ENCODE results near the gene INTS4. TPM values are rescaled to one million over a fixed set of nuclear protein-coding genes. Genes with fewer than 3 reads are reported as not detected.

INTS4 gene
- polyA plus RNA-seq, 1 of the 3 experiments (the other 2 are of a cell fraction) = 23.0 TPM

GRCh38 chr11:78037056-78037455 lies 42.6 kb upstream of the INTS4 start:
- Histone ChIP-seq H3K9me2 (no peaks in the 10 kb centered on the region), H3K36me3 (replicated peaks in 1 of 2; ENCODE audit: control insufficient read depth in 1 of 2, insufficient read depth in 2 of 2, low read length in 1 of 2) (no peaks in the 10 kb centered on the region), H2AFZ (ENCODE audit: low read depth) (no peak overlapping the region), H3K79me2 (ENCODE audit: insufficient read depth) (peaks cover 5% of the 10 kb centered on the region; the same call in 1 of the 2 replicates), H3K4me2 (no peak overlapping the region), H3K27me3 (ENCODE audit: insufficient read depth) (no peaks in the 10 kb centered on the region), H4K20me1 (ENCODE audit: insufficient read depth) (no peaks in the 10 kb centered on the region), H3K4me3 (ENCODE audit: low read depth in 2 of 2, low read length in 1 of 2) (no peak overlapping the region), H3K9me3 (no peaks in the 10 kb centered on the region), H3K27ac (ENCODE audit: low read depth in 2 of 2, low read length in 1 of 2) (no peak overlapping the region; a peak in 1 of 4 replicates), H3K9ac (no peak overlapping the region), H3K4me1 (ENCODE audit: control insufficient read depth in 1 of 2, insufficient read depth in 2 of 2, low read depth in 1 of 2, low read length in 1 of 2) (peaks cover 31 to 33% of the 10 kb centered on the region in 2 experiments; a peak in 3 of 4 replicates), H3F3A (replicated peaks; ENCODE audit: insufficient read depth) (peaks cover 23% of the 10 kb centered on the region)
- WGBS (ENCODE audit: low lambda C conversion rate) = 83% methylated on average over 1 of the region's 3 CpGs
- DNase-seq = no peak
- ChIA-PET CTCF (interaction anchor here (0.8 to 3.7 kb wide), 3 partner anchors 9 to 528 kb away, joined by 4 to 25 read pairs (median 4); no protein-coding TSS in a partner anchor), POLR2A (interaction anchor here (1.1 kb wide), 1 partner anchor 42 kb away, joined by 3 read pairs; the partner anchor contains the start of gene INTS4)
- no peak for TF ChIP-seq GABPA (IDR thresholded peaks at IDR 0.05; ENCODE audit: low read depth)
- no peak for TF ChIP-seq FOXM1 (IDR thresholded peaks at IDR 0.05; ENCODE audit: low read depth)
- no peak for TF ChIP-seq EZH2phosphoT487 (IDR thresholded peaks at IDR 0.05; ENCODE audit: borderline replicate concordance, low read depth)
- no peak for TF ChIP-seq CHD2 (IDR thresholded peaks at IDR 0.05; ENCODE audit: low read length, partially characterized antibody)
- no peak for TF ChIP-seq TEAD4 (IDR thresholded peaks at IDR 0.05; ENCODE audit: borderline replicate concordance, insufficient read depth)
- TF ChIP-seq, protein P1, sequence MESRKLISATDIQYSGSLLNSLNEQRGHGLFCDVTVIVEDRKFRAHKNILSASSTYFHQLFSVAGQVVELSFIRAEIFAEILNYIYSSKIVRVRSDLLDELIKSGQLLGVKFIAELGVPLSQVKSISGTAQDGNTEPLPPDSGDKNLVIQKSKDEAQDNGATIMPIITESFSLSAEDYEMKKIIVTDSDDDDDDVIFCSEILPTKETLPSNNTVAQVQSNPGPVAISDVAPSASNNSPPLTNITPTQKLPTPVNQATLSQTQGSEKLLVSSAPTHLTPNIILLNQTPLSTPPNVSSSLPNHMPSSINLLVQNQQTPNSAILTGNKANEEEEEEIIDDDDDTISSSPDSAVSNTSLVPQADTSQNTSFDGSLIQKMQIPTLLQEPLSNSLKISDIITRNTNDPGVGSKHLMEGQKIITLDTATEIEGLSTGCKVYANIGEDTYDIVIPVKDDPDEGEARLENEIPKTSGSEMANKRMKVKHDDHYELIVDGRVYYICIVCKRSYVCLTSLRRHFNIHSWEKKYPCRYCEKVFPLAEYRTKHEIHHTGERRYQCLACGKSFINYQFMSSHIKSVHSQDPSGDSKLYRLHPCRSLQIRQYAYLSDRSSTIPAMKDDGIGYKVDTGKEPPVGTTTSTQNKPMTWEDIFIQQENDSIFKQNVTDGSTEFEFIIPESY (IDR thresholded peaks at IDR 0.05; ENCODE audit: borderline replicate concordance, low read depth) = no peak
- TF ChIP-seq MXI1 (IDR thresholded peaks at IDR 0.05; ENCODE audit: low read depth, low read length) = no peak
- TF ChIP-seq GATA2 (CRISPR knock-in tag; IDR thresholded peaks at IDR 0.05) = no peak
- TF ChIP-seq RFX5 (IDR thresholded peaks at IDR 0.05; ENCODE audit: low read length) = no peak
- no peak for TF ChIP-seq EP300 (IDR thresholded peaks at IDR 0.05; ENCODE audit: borderline replicate concordance in 1 of 2, low read depth in 1 of 2, low read length in 1 of 2)
- no peak for TF ChIP-seq YY1 (IDR thresholded peaks at IDR 0.05; ENCODE audit: low read depth)
- TF ChIP-seq, protein P2, sequence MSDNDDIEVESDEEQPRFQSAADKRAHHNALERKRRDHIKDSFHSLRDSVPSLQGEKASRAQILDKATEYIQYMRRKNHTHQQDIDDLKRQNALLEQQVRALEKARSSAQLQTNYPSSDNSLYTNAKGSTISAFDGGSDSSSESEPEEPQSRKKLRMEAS (IDR thresholded peaks at IDR 0.05; ENCODE audit: low read depth) = no peak
- TF ChIP-seq FOXJ3 (CRISPR knock-in tag; IDR thresholded peaks at IDR 0.05) = no peak
- no peak for TF ChIP-seq NRF1 (IDR thresholded peaks at IDR 0.05; ENCODE audit: low read depth, low read length)
- no peak for TF ChIP-seq RCOR1 (IDR thresholded peaks at IDR 0.05; ENCODE audit: low read length)
- TF ChIP-seq RXRA (IDR thresholded peaks at IDR 0.05; ENCODE audit: borderline replicate concordance, low read depth) = no peak
- TF ChIP-seq SMC3 (IDR thresholded peaks at IDR 0.05; ENCODE audit: low read depth, low read length) = no peak
- TF ChIP-seq, protein P3, sequence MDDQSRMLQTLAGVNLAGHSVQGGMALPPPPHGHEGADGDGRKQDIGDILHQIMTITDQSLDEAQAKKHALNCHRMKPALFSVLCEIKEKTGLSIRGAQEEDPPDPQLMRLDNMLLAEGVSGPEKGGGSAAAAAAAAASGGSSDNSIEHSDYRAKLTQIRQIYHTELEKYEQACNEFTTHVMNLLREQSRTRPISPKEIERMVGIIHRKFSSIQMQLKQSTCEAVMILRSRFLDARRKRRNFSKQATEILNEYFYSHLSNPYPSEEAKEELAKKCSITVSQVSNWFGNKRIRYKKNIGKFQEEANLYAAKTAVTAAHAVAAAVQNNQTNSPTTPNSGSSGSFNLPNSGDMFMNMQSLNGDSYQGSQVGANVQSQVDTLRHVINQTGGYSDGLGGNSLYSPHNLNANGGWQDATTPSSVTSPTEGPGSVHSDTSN (IDR thresholded peaks at IDR 0.05) = no peak

All from SK-N-SH (cell line).